HL-60 (cell line): ENCODE measurements around the gene PROC.

Source experiments
- DNase-seq, 2 experiments: peaks; one replicate each; pipeline ENCODE4 v3.0.0-alpha.2; 2010 to 2020; ENCODE audit warnings: low read depth in 1 of 2, low spot score in 1 of 2
- H3K27ac ChIP-seq: fragments of 250-450 bp; sonication (Bioruptor Pico); replicated peaks from 2 replicates; pipeline ENCODE4 v1.5.1; 2020; ENCODE audit warnings: mild to moderate bottlenecking, moderate library complexity
- H3K27me3 ChIP-seq: fragments of 250-450 bp; sonication (Bioruptor Pico); 2 replicates; pipeline ENCODE4 v1.5.1; 2021; ENCODE audit warnings: mild to moderate bottlenecking, moderate library complexity; ENCODE audit not compliant: insufficient read depth, poor library complexity, severe bottlenecking
- H3K4me3 ChIP-seq: replicated peaks from 2 replicates; pipeline ENCODE4 v1.5.1; 2011; ENCODE audit warnings: mild to moderate bottlenecking, control low read depth, low read length; ENCODE audit not compliant: insufficient read depth
- GABPA ChIP-seq: IDR thresholded peaks from 2 replicates; pipeline ENCODE4 v1.6.1; 2012; ENCODE audit warnings: low read depth
- POLR2AphosphoS5 ChIP-seq: IDR thresholded peaks from 2 replicates; pipeline ENCODE4 v1.6.1; 2012; ENCODE audit warnings: low read depth
- SPI1 ChIP-seq: IDR thresholded peaks from 2 replicates; pipeline ENCODE4 v1.6.1; 2012; ENCODE audit warnings: low read depth, mild to moderate bottlenecking, borderline replicate concordance
- TF ChIP-seq, protein P1 (sequence below): IDR thresholded peaks from 2 replicates; pipeline ENCODE4 v1.6.1; 2012; ENCODE audit warnings: low read depth; ENCODE audit not compliant: insufficient replicate concordance
- TF ChIP-seq, protein P2 (sequence below): IDR thresholded peaks from one replicate; pipeline ENCODE4 v1.5.1; 2011; ENCODE audit warnings: low read length, control low read depth, inconsistent platforms; ENCODE audit not compliant: insufficient read depth

Gene PROC

DNA sequence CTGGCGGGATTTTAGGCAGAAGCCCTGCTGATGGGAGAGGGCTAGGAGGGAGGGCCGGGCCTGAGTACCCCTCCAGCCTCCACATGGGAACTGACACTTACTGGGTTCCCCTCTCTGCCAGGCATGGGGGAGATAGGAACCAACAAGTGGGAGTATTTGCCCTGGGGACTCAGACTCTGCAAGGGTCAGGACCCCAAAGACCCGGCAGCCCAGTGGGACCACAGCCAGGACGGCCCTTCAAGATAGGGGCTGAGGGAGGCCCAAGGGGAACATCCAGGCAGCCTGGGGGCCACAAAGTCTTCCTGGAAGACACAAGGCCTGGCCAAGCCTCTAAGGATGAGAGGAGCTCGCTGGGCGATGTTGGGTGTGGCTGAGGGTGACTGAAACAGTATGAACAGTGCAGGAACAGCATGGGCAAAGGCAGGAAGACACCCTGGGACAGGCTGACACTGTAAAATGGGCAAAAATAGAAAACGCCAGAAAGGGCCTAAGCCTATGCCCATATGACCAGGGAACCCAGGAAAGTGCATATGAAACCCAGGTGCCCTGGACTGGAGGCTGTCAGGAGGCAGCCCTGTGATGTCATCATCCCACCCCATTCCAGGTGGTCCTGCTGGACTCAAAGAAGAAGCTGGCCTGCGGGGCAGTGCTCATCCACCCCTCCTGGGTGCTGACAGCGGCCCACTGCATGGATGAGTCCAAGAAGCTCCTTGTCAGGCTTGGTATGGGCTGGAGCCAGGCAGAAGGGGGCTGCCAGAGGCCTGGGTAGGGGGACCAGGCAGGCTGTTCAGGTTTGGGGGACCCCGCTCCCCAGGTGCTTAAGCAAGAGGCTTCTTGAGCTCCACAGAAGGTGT is 8.5 kb downstream of the PROC start:
- TF ChIP-seq, protein P1, sequence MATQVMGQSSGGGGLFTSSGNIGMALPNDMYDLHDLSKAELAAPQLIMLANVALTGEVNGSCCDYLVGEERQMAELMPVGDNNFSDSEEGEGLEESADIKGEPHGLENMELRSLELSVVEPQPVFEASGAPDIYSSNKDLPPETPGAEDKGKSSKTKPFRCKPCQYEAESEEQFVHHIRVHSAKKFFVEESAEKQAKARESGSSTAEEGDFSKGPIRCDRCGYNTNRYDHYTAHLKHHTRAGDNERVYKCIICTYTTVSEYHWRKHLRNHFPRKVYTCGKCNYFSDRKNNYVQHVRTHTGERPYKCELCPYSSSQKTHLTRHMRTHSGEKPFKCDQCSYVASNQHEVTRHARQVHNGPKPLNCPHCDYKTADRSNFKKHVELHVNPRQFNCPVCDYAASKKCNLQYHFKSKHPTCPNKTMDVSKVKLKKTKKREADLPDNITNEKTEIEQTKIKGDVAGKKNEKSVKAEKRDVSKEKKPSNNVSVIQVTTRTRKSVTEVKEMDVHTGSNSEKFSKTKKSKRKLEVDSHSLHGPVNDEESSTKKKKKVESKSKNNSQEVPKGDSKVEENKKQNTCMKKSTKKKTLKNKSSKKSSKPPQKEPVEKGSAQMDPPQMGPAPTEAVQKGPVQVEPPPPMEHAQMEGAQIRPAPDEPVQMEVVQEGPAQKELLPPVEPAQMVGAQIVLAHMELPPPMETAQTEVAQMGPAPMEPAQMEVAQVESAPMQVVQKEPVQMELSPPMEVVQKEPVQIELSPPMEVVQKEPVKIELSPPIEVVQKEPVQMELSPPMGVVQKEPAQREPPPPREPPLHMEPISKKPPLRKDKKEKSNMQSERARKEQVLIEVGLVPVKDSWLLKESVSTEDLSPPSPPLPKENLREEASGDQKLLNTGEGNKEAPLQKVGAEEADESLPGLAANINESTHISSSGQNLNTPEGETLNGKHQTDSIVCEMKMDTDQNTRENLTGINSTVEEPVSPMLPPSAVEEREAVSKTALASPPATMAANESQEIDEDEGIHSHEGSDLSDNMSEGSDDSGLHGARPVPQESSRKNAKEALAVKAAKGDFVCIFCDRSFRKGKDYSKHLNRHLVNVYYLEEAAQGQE: no peak
- no peak for TF ChIP-seq GABPA
- no peak for TF ChIP-seq SPI1
- no peak for TF ChIP-seq POLR2AphosphoS5
- TF ChIP-seq, protein P2, sequence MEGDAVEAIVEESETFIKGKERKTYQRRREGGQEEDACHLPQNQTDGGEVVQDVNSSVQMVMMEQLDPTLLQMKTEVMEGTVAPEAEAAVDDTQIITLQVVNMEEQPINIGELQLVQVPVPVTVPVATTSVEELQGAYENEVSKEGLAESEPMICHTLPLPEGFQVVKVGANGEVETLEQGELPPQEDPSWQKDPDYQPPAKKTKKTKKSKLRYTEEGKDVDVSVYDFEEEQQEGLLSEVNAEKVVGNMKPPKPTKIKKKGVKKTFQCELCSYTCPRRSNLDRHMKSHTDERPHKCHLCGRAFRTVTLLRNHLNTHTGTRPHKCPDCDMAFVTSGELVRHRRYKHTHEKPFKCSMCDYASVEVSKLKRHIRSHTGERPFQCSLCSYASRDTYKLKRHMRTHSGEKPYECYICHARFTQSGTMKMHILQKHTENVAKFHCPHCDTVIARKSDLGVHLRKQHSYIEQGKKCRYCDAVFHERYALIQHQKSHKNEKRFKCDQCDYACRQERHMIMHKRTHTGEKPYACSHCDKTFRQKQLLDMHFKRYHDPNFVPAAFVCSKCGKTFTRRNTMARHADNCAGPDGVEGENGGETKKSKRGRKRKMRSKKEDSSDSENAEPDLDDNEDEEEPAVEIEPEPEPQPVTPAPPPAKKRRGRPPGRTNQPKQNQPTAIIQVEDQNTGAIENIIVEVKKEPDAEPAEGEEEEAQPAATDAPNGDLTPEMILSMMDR: no peak
- no peak for DNase-seq
- no peaks in the 10 kb centered on the region for H3K27me3 ChIP-seq
- no peak overlapping the region for H3K27ac ChIP-seq
- no peak overlapping the region for H3K4me3 ChIP-seq

DNA sequence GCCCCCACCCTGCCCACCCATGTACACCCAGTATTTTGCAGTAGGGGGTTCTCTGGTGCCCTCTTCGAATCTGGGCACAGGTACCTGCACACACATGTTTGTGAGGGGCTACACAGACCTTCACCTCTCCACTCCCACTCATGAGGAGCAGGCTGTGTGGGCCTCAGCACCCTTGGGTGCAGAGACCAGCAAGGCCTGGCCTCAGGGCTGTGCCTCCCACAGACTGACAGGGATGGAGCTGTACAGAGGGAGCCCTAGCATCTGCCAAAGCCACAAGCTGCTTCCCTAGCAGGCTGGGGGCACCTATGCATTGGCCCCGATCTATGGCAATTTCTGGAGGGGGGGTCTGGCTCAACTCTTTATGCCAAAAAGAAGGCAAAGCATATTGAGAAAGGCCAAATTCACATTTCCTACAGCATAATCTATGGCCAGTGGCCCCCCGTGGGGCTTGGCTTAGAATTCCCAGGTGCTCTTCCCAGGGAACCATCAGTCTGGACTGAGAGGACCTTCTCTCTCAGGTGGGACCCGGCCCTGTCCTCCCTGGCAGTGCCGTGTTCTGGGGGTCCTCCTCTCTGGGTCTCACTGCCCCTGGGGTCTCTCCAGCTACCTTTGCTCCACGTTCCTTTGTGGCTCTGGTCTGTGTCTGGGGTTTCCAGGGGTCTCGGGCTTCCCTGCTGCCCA is 9.3 kb downstream of the PROC start:
- TF ChIP-seq, protein P1: no peak
- H3K27ac ChIP-seq: no peak overlapping the region
- H3K27me3 ChIP-seq: no peaks in the 10 kb centered on the region
- DNase-seq: no peak
- H3K4me3 ChIP-seq: no peak overlapping the region

DNA sequence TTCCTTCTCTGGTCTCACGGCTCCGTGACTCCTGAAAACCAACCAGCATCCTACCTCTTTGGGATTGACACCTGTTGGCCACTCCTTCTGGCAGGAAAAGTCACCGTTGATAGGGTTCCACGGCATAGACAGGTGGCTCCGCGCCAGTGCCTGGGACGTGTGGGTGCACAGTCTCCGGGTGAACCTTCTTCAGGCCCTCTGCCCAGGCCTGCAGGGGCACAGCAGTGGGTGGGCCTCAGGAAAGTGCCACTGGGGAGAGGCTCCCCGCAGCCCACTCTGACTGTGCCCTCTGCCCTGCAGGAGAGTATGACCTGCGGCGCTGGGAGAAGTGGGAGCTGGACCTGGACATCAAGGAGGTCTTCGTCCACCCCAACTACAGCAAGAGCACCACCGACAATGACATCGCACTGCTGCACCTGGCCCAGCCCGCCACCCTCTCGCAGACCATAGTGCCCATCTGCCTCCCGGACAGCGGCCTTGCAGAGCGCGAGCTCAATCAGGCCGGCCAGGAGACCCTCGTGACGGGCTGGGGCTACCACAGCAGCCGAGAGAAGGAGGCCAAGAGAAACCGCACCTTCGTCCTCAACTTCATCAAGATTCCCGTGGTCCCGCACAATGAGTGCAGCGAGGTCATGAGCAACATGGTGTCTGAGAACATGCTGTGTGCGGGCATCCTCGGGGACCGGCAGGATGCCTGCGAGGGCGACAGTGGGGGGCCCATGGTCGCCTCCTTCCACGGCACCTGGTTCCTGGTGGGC is 10.0 kb downstream of the PROC start:
- Histone ChIP-seq H3K4me3 (no peak overlapping the region), H3K27me3 (no peaks in the 10 kb centered on the region), H3K27ac (no peak overlapping the region)
- no peak for DNase-seq
- no peak for TF ChIP-seq POLR2AphosphoS5
- no peak for TF ChIP-seq GABPA
- TF ChIP-seq, protein P2: no peak
- TF ChIP-seq, protein P1: no peak
- TF ChIP-seq SPI1: no peak
